Stimulated activated CD4-positive, alpha-beta T cell treated with anti-CD3 and anti-CD28 coated beads, TNF-alpha, amount 100 ng/mL, for 4 hours (primary cell): ENCODE measurements around the gene CLIP1.
"Not testable (repeated sequence)": the region's sequence is repeated elsewhere in the genome, so short reads cannot be mapped to it uniquely, and the experiment has no call there.

ENCODE experiments used
- DNase-seq, 3 experiments: peaks; one replicate each; pipeline ENCODE4 v3.0.0-alpha.2; 2020; ENCODE audit warnings: low read depth in 3 of 3

Gene CLIP1

DNA sequence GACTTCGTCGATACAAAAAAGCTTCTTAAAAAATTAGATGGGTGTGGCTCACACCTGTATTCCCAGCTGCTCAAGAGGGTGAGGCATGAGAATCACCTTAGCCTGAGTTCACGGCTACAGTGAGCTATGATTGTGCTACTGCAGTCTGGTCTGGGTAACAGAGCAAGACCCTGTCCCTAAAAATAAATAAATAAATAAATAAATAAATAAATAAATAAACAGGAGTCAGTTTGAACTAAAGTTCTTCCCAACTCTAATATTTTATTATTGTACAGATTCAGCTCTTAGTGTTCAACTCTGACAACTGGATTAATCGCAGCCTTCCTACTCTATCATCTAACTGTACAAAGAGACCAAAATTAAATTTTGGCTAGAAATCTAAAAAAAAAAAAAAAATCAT, 12.7 kb upstream of the CLIP1 start:
- DNase-seq = no peak

DNA sequence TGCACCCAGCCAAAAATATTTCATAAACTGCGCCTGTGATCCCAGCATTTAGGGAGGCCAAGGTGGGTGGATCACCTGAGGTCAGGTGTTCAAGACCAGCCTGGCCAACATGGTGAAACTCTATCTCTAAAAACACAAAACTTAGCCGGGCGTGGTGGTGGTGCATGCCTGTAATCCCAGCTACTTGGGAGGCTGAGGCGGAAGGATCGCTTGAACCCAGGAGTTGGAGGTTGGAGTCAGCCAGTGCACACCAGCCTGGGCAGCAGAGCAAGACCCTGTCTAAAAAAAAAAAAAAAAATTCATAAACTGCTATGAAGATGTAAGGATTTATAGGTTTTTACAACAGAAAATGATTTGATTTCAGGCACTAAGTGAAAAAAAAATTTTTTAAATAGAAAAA, 6.6 kb upstream of the CLIP1 start:
- not testable (repeated sequence) for DNase-seq

DNA sequence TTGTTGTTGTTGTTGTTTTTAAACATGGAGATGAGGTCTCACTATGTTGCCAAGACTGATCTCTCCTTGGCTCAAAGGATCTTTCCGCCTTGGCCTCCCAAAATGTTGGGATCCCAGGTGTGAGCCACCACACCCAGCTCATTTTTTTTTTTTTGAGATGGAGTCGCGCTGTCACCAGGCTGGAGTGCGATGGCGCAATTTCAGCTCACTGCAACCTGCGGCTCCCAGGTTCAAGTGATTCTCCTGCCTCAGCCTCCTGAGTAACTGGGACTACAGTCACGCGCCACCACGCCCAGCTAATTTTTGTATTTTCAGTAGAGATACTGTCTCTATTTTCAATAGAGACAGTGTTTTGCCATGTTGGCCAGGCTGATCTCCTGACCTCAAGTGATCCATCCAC, 4.9 kb upstream of the CLIP1 start:
- DNase-seq = no peak

DNA sequence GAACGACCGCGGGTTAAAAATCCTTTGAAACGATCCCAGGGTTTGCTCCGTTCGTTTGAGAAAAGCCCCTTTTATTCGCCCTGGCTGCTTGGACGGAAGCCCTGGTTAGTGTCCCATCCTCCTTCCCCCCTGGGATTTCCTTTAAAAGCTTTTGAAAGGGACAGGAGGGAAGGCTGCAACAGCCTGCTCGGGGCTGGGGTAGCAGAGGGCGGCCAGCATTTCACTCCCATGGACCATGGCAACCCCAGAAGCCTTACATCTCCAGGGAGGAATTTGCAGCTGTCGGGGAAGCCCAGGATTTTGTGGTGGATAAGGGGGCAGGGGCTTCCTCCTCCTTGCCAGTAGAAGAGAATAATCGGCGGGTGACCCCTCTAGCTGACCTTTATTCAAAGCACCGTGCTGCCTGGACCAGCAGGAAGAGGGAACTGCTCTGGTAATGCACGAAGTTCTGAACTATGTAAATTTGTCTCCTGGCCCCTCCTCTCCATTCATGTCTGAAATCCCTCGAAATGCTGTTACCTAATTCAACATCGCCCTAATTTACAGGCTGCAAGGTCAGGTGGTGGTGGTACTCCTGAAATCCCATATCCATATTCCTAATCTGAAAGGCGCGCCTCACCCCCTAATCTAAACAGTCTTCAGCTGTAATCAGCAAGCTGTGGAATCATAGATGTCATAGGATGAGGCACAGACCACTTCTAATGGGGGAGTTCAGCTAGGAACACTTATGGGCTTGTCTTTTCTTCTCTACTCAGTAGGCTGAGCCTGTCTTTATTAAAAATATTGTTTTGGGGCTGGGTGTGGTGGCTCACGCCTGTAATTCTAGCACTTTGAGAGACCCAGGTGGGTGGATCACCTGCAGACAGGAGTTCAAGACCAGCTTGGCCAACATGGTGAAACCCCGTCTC, 1.0 kb upstream of the CLIP1 start:
- no peak for DNase-seq

DNA sequence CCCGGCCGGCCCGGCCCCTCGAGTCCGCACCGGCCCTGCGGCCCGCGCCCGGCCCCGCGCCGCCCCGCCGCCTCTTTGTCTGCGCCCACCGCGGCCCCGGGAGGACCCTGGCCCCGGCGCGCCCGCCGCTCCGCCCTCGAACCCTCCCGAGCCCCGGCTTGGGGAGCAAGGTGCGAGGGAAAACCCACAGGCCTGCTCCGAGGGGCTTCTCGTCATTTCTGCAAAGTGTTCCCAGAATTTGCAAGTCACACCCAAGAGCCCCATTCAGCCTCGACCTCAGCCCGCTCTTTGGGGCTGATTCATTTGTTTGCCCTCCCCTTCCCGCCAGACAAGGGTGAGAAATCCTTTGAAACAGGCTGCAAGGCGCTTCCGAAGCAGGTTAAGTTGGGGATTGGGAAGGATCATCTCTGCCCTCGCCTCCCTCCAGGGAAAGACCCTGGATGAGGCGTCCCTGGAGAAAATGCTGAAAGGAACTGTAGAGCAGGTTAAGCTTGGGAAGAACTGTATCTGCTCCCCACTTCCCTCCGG, 325 bp upstream of the CLIP1 start:
- DNase-seq = peak; percentile 19 to 36 (median 27)

DNA sequence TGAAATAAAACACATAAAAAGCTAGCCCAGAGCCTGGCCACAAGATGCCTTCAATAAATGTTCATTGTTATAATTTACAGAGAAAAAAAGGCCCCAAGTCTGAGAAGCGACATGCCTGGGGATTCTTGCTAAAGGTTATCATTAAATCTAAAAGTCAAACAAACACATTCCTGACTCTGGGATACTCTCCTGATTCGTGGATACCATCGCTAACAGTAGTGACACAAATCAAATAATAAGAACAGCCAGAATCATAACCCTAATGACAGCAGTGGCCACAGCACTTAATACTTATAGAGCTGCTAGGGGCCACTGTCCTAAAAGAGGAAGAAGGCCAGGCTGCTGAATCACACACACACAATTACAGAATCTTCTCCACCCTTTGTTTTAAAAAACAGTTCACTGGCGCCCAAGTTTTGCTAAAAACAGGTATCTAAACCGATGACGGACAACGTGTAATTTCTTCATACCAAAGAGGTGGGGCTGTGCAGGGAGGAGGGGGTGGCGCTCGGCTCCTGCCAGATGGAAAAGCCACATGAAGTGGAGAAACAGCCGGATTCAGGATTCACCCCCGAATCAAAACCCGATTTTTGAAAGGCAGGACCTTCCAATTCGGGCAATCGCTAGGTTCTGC, 1.2 kb downstream of the CLIP1 start:
- no peak for DNase-seq

DNA sequence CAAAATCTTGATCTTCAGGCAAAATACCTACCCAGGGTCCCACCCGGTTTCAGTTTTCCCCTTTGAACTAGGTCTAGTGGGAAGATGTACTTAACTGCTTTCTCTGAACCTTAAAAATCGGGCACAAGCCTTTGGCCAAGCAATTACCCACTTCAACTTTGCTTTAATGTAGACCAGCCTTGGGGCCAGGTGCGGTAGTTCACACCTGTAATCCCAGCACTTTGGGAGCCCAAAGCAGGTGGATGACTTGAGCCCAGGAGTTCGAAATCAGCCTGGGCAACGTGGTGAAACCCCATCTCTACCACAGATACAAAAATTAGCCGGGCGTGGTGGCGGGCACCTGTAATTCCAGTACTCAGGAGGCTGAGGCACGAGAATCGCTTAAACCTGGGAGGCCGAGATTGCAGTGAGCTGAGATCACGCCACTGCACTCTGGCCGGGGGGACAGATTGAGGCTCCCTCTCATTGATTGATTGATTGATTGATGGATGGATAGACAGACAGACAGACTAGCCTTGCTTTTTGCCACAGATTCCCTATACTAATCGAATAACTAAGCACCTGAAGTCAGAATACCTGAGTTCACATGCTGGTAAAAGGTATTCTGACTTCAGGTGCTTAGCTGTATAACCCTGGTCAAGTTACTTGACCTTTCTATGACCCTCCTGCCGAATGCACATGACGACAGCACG, 1.9 kb downstream of the CLIP1 start:
- no peak for DNase-seq

DNA sequence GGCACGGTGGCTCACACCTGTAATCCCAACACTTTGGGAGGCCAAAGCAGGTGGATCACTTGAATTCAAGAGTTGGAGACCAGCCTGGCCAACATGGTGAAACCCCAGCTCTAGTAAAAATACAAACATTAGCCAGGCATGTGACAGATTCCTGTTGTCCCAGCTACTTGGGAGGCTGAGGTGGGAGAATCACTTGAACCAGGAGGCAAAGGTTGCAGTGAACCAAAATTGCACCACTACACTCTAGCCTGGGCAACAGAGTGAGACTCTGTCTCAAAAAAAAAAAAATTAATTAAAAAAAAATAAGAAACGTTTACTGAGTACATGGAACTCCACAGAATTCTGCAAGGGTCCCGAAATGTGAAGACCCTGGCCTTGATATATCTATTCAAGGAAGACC, 3.4 kb downstream of the CLIP1 start:
- not testable (repeated sequence) for DNase-seq

DNA sequence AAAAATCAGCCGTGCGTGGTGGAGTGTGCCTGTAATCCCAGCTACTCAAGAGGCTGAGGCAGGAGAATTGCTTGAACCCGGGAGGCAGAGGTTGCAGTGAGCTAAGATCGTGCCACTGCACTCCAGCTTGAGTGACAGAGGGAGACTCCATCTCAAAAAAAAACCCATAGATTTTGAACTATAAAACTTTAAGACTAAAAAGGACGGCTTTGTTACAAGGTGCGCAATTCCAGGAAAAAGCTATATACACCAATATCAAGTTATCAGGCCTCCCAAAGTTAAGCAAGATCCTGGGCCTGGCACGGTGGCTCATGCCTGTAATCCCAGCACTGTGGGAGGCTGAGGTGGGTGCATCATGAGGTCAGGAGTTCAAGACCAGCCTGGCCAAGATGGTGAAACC, 6.8 kb downstream of the CLIP1 start:
- not testable (repeated sequence) for DNase-seq

DNA sequence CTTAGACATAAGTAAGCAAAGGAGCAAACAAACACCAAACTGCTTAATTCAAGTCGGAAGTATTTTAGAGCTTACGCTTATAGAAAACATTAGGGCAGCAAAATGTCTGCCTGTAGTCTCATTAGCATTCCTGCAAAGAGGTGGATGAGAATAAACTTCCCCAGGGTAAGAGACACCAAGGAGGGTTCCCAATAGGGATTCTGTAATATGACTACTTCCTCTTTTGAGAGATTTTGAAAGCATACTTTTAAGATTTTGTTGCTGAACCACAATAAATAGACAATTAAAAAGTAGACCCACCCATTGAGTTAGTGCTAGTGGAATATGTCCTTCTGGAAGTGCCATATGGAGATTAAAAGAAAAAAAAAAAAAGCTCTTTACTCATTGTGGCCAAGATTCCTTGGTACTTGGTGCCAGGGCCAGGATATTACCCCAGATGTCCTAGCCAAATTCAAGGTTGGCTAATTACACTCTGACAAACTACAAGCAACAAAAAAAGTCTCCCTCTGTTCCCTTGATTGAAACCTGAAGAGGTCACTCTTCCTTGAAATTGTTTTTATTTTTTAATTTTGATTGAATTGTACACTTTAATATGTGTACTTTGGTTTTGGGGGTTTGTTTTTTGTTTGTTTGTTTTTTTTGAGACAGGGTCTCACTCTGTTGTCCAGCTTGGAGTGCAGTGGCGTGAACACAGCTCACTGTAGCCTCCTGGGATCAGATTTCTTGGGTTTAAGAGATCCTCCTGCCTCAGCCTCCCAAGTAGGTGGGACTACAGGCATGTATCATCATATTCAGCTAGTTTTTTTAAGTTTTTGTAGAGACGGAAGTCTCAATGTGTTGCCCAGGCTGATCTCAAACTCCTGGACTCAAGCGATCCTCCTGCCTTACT, 8.7 kb downstream of the CLIP1 start:
- DNase-seq = no peak

DNA sequence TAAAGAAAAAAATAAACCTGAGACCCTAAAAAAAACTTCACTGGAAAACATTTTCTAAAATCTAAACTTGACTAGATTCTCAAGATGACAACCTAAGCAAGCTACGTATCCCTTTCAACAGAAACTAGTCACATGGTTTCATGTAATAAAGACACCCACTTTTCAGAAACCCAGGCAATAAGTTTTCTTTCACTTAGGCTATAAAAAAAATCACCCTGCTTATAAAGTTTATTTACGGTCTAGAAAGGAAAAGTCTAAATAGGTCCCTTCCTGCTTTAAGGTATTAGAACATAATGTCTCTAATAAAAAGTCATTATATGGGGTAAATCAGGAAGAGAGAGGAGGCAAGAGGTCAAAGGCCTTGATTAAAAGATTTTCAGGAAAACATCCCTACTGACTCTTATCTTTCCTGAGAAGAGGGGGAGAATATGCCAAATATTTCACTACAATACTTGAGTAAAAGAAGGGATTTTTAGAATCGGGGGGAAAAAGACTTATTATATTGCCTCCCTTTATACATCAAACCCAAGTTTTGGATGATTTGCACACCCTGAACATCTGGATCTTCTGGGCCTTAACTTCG, 9.5 kb downstream of the CLIP1 start:
- DNase-seq = no peak

DNA sequence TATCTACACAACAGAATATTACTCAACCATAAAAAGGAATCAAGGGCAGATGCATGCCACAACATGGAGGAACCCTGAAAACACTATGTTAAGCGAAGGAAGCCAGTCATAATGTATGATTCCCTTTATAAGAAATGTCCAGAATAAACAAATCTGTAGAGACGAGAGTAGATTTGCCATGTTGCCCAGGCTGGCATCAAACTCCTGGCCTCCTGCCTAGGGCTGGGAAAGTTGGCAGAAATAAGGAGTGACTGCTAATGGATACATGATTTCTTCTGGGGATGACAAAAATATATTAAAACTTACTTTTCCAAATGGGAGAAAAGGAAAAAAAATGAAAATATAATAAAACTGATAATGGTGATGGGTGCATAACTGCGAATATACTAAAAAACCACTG, 10.9 kb downstream of the CLIP1 start:
- no peak for DNase-seq

DNA sequence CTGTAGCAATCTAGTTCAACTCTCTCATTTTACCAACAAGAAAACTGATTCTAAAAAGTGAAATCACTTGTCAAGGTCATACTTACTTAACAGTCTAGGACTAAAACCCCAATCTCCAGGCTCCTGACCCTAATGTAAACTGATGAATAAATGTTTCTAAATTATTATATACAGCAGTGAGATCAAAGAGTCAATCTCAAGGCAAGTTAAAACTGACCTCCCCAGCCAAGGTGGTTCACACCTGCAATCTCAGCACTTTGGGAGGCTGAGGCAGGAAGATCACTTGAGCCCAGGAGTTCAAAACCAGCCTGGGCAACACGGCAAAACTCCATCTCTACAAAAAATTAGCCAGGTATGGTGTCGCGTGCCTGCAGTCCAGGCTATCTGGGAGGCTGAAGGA, 15.3 kb downstream of the CLIP1 start:
- DNase-seq = no peak

DNA sequence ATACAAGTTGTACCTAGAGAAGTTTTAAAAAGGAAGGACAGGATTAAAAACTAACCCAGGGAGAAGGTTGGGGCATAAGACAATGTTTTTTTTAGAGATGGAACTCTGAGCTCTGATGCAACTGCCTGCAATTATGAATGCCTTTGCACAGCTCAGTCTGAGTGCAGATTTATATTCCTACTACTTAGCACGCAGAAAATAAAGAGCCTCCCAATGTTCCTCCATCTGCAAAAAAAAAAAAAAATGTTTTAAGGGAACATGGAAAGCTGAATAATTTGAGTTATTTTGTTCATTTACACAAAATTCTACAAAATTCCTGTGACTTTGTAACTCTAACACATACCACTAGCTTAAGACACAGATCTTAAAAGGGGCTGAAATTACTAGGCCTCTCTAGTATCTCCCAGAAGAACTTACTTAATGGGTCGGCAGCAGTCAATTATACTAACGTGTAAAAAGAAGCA, 15.7 kb downstream of the CLIP1 start:
- DNase-seq = no peak

DNA sequence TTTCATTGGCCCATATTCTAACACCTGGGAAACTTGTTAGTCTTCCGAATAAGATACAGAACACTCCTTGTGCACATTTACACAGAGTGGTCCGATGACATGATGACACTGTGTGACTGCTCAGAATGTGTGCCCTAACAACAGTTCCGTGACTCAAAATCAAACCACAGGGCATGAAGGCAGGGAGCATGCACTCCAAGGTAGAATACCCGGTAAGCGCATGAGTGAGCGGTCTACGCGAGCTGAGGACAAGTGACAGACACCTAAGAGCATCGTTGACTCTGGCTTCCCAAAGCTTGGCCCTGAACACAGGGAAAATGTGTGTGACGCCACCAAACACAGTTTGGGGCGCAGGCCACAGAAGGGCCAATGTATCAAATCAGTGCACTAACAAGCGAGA, 18.6 kb downstream of the CLIP1 start:
- no peak for DNase-seq

DNA sequence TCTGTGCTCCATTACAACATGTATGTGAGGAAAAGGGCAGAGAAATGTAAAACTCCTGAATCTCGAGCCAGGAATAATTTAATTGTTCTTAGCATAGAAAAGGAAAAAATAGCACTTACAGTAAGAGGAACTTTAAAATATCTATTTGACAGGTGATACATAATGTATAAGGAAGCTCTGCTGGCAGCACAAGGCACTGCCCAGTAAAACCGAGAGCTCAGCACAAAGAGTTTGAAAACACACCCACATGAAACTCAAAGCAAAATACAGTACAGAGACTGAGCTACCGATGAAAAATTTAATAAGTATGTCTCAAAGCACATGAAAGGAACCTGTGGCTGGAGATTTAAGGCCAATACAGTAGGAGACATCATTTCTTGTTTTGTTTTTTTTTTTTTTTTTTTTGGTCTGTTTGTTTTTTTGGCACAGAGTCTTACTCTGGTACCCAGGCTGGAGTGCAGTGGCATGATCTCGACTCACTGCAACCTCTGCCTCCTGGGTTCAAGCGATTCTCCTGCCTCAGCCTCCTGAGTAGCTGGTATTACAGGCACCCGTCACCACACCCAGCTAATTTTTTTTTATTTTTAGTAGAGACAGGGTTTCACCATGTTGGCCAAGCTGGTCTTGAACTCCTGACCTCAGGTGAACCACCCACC, 19.2 kb downstream of the CLIP1 start:
- no peak for DNase-seq

DNA sequence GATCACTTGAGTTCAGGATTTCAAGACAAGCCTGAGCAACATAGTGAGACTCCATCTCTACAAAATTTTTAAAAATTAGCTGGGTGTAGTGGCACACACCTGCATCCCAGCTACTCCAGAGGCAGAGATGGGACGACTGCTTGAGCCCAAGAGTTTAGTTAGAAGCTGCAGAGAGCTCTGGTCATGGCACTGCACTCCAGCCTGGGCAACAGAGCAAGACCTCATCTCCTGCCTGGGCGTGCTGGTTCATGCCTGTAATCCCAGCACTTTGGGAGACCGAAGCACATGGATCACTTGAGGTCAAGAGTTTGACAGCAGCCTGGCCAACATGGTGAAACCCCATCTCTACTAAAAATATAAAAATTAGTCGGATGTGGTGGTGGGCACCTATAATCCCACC, 20.2 kb downstream of the CLIP1 start:
- no peak for DNase-seq

DNA sequence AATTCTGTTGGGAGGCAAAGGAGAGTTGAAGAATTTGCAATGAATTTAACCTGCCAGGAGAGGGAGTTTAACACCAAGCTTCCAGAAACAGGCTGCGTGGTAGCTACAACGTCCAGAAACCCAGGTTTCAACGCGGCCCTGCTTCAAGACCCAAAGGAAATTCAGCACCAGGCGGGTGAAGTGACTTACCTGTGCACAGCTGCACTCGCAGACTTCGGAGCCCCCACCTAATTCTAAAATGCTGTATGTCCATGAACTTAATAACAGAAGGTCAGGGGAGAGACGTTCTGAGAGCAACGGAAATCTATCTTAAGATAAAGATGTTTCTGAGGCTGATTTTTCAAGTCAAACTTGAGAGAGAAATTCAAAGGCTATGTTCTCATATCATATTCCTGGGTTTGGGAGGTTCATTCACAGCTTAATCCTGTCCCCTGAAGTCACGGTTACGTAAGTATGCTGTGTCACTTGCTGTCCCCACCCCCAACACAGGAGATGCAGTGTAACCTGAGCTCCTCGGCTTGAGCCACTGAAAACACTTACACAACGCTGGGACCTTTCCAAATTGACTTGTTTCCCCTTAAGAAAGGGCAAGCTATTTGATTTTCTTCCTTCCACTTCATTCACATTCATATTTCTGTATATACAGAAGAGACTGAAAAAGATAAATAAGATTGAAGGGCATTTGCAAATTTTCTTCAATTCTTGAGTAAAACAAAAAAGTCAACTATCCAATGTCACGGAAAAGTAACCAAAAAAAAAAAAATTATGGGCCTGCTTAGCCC, 22.7 kb downstream of the CLIP1 start:
- peak in 1 of 3 experiments; percentile 16 for DNase-seq

DNA sequence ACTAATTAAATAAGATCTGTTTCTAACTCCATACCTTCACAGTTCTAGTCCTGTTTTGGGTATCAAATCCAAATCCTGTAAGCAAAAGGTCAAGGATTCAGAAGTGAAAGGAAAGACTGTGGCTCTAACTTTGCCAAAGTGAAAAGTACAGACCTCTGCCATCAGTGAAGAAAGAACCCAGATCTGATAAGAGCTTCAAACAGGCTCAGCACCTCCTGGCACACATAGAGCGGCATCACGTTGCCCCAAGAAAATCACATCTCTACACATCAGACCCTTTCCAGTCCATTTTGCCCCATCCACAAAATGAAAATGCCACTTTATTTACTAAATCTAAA, 23.2 kb downstream of the CLIP1 start:
- no peak for DNase-seq

DNA sequence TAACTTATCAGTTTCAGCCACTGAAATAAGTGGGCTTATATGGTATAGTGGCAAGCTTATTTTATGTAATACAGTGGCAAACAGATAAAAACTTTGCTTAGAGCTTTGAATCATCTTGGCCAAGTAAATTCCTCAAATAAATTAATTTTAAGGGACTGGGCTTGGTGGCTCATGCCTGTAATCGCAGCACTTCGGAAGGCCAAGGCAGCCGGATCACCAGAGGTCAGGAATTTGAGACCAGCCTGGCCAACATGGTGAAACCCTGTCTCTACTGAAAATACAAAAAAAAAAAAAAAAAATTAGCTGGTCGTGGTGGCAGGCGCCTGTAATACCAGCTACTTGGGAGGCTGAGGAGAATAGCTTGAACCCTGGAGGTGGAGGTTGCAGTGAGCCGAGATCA, 24.5 kb downstream of the CLIP1 start:
- not testable (repeated sequence) for DNase-seq
